Activated B cell treated with CpG ODN at 0.5 μM for 24 hours (primary cell): ENCODE data around the gene HLA-DOA. TPM values are rescaled to one million over a fixed set of nuclear protein-coding genes. Genes with fewer than 3 reads are reported as not detected.

Experiments used
- ATAC-seq: fragments of 200-7000 bp; cut with Tn5 transposase; one replicate; pipeline ENCODE4 v1.10.0; 2021; ENCODE audit warnings: low read depth, mild to moderate bottlenecking, moderate library complexity
- CTCF ChIA-PET: fragments of 350-600 bp; sonication (Branson Sonifier 250); formaldehyde crosslinking; loops from one replicate; lab custom pipeline; 2021; ENCODE audit warnings: antibody characterized with exemption; lab: Charles Lee
- POLR2A ChIA-PET: fragments of 350-600 bp; sonication (Branson Sonifier 250); formaldehyde crosslinking; loops from one replicate; lab custom pipeline; 2021; ENCODE audit warnings: antibody characterized with exemption; lab: Charles Lee
- DNase-seq: peaks from one replicate; pipeline ENCODE4 v3.0.0; 2022
- H3K27ac Mint-ChIP-seq: one replicate; pipeline ENCODE4 v1.8.0; 2020; ENCODE audit warnings: mixed read lengths
- H3K27me3 Mint-ChIP-seq: one replicate; pipeline ENCODE4 v1.8.0; 2021; ENCODE audit warnings: mixed read lengths
- H3K36me3 Mint-ChIP-seq: one replicate; pipeline ENCODE4 v1.8.0; 2021; ENCODE audit warnings: low read depth, mixed read lengths
- H3K4me1 Mint-ChIP-seq: one replicate; pipeline ENCODE4 v1.8.0; 2021; ENCODE audit warnings: mixed read lengths
- H3K4me3 Mint-ChIP-seq: one replicate; pipeline ENCODE4 v1.8.0; 2020; ENCODE audit warnings: mild to moderate bottlenecking, mixed read lengths
- H3K9me3 Mint-ChIP-seq: one replicate; pipeline ENCODE4 v1.8.0; 2020; ENCODE audit warnings: mixed read lengths
- CTCF ChIP-seq: fragments of 200-600 bp; IDR thresholded peaks from one replicate; pipeline ENCODE4 v1.8.0; 2022; ENCODE audit warnings: antibody characterized with exemption, mild to moderate bottlenecking
- intact Hi-C: fragments of 100-400 bp; cut with micrococcal nuclease; formaldehyde crosslinking; loops from one replicate; pipeline ENCODE4 v1.15.1; 2024
- total RNA-seq: library from RNA; stranded (reverse); gene quantifications from 2 replicates; pipeline ENCODE4 v1.2.3, GENCODE V29; 2022

HLA-DOA gene
- total RNA-seq, 1 donor from 2014 or later: 167 TPM

- H3K36me3 Mint-ChIP-seq: peaks cover 19% of the 10 kb centered on the region
- no peak overlapping the region for H3K4me3 Mint-ChIP-seq
- H3K27ac Mint-ChIP-seq: peak overlapping the region; percentile 61
- ChIA-PET CTCF (interaction anchor here (1.8 kb wide), 1 partner anchor 39 kb away, joined by 5 read pairs; the partner anchor contains the start of gene HLA-DPA1), POLR2A (interaction anchor here (28.8 kb wide), 1 partner anchor 43 kb away, joined by 2264 read pairs; the partner anchor contains the start of genes HLA-DPA1 and HLA-DPB1)
- DNase-seq: no peak
- H3K4me1 Mint-ChIP-seq: peaks cover 34% of the 10 kb centered on the region
- intact Hi-C loops: no loop called here
- no peak for TF ChIP-seq CTCF
- ATAC-seq: no peak
- no peaks in the 10 kb centered on the region for H3K27me3 Mint-ChIP-seq
- peaks cover 26% of the 10 kb centered on the region for H3K9me3 Mint-ChIP-seq
Measured at GRCh38 chr6:33034554-33034953, 25.2 kb upstream of the HLA-DOA start.

- CTCF ChIA-PET: interaction anchor here (1.3 to 1.9 kb wide), 3 partner anchors 11 to 46 kb away, joined by 6 to 7 read pairs (median 6); partner anchors contain the start of genes HLA-DPA1 and HLA-DPB1
- POLR2A ChIA-PET: interaction anchor here (1.2 to 28.8 kb wide), 12 partner anchors 12 to 186 kb away, joined by 3 to 2264 read pairs (median 15); partner anchors contain the start of genes HLA-DOA, HLA-DPA1 and HLA-DPB1
- peaks cover 16% of the 10 kb centered on the region for H3K9me3 Mint-ChIP-seq
- TF ChIP-seq CTCF: no peak
- H3K4me1 Mint-ChIP-seq: peaks cover 74% of the 10 kb centered on the region
- ATAC-seq (no peak), DNase-seq (no peak)
- peak overlapping the region; percentile 77 for H3K4me3 Mint-ChIP-seq
- peaks cover 12% of the 10 kb centered on the region for H3K36me3 Mint-ChIP-seq
- H3K27ac Mint-ChIP-seq: peak overlapping the region; percentile 100
- intact Hi-C loops: no loop called here
- no peaks in the 10 kb centered on the region for H3K27me3 Mint-ChIP-seq
Measured at GRCh38 chr6:33030245-33030644, 20.9 kb upstream of the HLA-DOA start.

- peaks cover 14% of the 10 kb centered on the region for H3K9me3 Mint-ChIP-seq
- peak overlapping the region; percentile 100 for H3K27ac Mint-ChIP-seq
- DNase-seq (peak; percentile 56), ATAC-seq (peak; percentile 77)
- peaks cover 11% of the 10 kb centered on the region for H3K36me3 Mint-ChIP-seq
- peaks cover 81% of the 10 kb centered on the region for H3K4me1 Mint-ChIP-seq
- intact Hi-C loops: loop anchor here (1.0 to 2.0 kb wide), 2 partner anchors 15 to 33 kb away; no protein-coding TSS in a partner anchor
- no peak for TF ChIP-seq CTCF
- ChIA-PET CTCF (interaction anchor here (0.9 to 3.3 kb wide), 8 partner anchors 11 to 54 kb away, joined by 3 to 19 read pairs (median 5); partner anchors contain the start of genes HLA-DPA1 and HLA-DPB1), POLR2A (interaction anchor here (0.6 to 28.8 kb wide), 23 partner anchors 7 to 185 kb away, joined by 3 to 2264 read pairs (median 6); partner anchors contain the start of genes BRD2, HLA-DOA, HLA-DPA1 and HLA-DPB1)
- H3K4me3 Mint-ChIP-seq: peak overlapping the region; percentile 77
- H3K27me3 Mint-ChIP-seq: no peaks in the 10 kb centered on the region
Measured at GRCh38 chr6:33029328-33030184, 20.2 kb upstream of the HLA-DOA start.

GRCh38 chr6:33028220-33028849 lies 18.9 kb upstream of the HLA-DOA start:
- no peak for ATAC-seq
- intact Hi-C loops: loop anchor here (1.0 to 2.0 kb wide), 4 partner anchors 14 to 87 kb away; partner anchors contain the start of genes HLA-DMB and HLA-DPB1
- POLR2A ChIA-PET: interaction anchor here (0.6 to 28.8 kb wide), 23 partner anchors 9 to 555 kb away, joined by 3 to 2264 read pairs (median 5); partner anchors contain the start of genes HLA-DMA, HLA-DMB, HLA-DOA and HLA-DPA1
- Mint-ChIP-seq H3K9me3 (peaks cover 5% of the 10 kb centered on the region), H3K27me3 (no peaks in the 10 kb centered on the region), H3K27ac (peak overlapping the region; percentile 100), H3K4me1 (peaks cover 84% of the 10 kb centered on the region), H3K36me3 (peaks cover 6% of the 10 kb centered on the region), H3K4me3 (peak overlapping the region; percentile 84)
- CTCF ChIA-PET: interaction anchor here (1.0 to 3.3 kb wide), 6 partner anchors 9 to 47 kb away, joined by 3 to 19 read pairs (median 4); partner anchors contain the start of genes HLA-DPA1 and HLA-DPB1
- DNase-seq: no peak
- no peak for TF ChIP-seq CTCF
